ENCODE data around the gene RAB11FIP4.
A peak's percentile ranks its signal among the peaks of the same experiment; 100 is the strongest.
"Not testable (repeated sequence)": the region's sequence is repeated elsewhere in the genome, so short reads cannot be mapped to it uniquely, and the experiment has no call there.

Gene RAB11FIP4

DNA sequence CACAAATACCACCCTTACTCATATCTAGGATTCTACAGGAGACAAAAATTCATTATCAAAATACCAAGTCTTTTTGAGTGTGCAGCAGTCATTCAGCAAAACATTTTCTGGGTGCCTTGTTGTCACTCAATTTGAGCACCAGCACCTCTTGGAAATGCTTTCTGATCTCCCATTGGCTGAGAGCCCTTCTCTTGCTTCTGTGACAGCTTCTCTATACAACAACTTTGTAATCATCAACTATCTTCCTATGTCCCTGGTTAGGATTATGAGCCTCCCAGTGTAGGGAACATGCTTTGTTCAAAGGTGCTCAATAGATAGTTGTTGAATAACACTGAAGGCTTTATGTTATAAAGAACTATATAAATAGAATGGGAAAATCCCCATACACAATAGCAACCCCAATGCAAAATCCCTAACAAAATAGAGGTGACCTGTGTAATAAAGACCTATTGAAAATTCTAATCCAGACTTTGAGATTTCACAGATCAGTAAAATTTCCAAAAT is 10.3 kb upstream of the RAB11FIP4 start:
- TF ChIP-seq, protein P1, sequence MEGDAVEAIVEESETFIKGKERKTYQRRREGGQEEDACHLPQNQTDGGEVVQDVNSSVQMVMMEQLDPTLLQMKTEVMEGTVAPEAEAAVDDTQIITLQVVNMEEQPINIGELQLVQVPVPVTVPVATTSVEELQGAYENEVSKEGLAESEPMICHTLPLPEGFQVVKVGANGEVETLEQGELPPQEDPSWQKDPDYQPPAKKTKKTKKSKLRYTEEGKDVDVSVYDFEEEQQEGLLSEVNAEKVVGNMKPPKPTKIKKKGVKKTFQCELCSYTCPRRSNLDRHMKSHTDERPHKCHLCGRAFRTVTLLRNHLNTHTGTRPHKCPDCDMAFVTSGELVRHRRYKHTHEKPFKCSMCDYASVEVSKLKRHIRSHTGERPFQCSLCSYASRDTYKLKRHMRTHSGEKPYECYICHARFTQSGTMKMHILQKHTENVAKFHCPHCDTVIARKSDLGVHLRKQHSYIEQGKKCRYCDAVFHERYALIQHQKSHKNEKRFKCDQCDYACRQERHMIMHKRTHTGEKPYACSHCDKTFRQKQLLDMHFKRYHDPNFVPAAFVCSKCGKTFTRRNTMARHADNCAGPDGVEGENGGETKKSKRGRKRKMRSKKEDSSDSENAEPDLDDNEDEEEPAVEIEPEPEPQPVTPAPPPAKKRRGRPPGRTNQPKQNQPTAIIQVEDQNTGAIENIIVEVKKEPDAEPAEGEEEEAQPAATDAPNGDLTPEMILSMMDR (conservative IDR thresholded peaks at IDR 0.05): no peak
- no peak overlapping the region for H3K27ac ChIP-seq

GRCh38 chr17:31382668-31383275 is 8.7 kb upstream of the RAB11FIP4 start:
- H3K27ac ChIP-seq: not testable (repeated sequence)

DNA sequence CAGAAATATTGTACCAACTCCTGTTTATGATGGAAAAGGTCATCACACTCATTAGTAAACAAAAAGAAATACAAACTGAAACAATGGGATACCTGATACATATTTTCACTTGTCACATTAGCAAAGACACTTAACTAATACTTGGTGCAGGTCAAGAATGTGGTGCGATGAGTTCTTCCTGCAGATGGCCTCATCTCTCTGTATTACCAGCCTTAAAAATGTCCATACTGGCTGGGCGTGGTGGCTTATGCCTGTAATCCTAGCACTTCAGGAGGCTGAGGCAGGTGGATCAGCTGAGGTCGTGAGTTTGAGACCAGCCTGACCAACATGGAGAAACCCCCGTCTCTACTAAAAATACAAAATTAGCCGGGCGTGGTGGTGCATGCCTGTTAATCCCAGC is 8.0 kb upstream of the RAB11FIP4 start:
- not testable (repeated sequence) for H3K27ac ChIP-seq
- TF ChIP-seq, protein P1 (conservative IDR thresholded peaks at IDR 0.05): peak; percentile 29; the same call in 1 of the 2 replicates

GRCh38 chr17:31385428-31386285 is 5.8 kb upstream of the RAB11FIP4 start:
- TF ChIP-seq, protein P1 (conservative IDR thresholded peaks at IDR 0.05): no peak
- no peak overlapping the region for H3K27ac ChIP-seq

- TF ChIP-seq, protein P1 (conservative IDR thresholded peaks at IDR 0.05): no peak
These were observed 4.9 kb upstream of the RAB11FIP4 start for GRCh38 chr17:31386542-31387075.

DNA sequence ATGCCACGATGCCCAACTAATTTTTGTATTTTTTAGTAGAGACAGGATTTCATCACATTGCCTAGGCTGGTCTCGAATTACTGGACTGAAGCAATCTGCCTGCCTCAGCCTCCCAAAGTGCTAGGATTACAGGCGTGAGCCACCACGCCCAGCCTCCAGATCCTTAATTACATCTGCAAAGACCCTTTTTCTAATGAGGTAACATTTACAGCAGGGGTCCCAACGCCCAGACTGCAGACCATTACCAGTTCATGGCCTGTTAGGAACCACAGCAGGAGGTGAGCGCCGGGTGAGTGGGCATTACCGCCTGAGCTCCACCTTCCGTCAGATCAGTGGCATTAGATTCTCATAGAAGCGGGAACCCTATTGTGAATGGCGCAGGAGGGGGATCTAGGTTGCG is 4.0 kb upstream of the RAB11FIP4 start:
- H3K27ac ChIP-seq: no peak overlapping the region

More at GRCh38 chr17:31386542-31387075, 4.9 kb upstream of the RAB11FIP4 start:
- H3K27ac ChIP-seq: no peak overlapping the region

DNA sequence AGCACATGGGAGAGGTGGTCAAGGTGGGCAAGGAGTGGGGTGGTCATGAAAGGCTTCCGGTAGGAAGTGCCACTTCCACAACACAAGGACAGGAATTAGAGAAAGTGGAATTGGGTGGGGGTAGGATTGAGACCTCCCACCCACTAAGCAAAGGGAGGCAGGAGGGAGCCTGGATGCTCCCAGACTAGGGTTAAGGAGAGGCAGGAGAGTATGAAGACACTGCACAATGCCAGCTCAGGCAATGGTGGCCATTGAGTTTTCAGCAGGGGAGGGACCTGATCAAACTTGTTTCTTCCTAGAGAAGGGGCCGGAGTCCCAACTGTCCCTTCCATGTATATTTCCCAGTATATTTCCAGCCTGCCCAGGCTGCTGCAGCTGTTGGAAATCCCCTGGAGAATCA is 3.1 kb upstream of the RAB11FIP4 start:
- TF ChIP-seq, protein P1 (conservative IDR thresholded peaks at IDR 0.05): no peak
- no peak overlapping the region for H3K27ac ChIP-seq

More for the DNA sequence above, 4.0 kb upstream of the RAB11FIP4 start:
- TF ChIP-seq, protein P1 (conservative IDR thresholded peaks at IDR 0.05): no peak
